ENCODE measurements around the gene CFAP47.

The CFAP47 gene

GRCh38 chrX:36401774-36402173 is 482.2 kb downstream of the CFAP47 start:
- H4K91ac ChIP-seq (ENCODE audit: low read depth, low read length, poor library complexity) = no peak overlapping the region
- no peak overlapping the region for H2BK120ac ChIP-seq (ENCODE audit: low read depth, low read length)
- H3K36me3 ChIP-seq (replicated peaks in 1 of 2; ENCODE audit: control insufficient read depth in 2 of 2, insufficient read depth in 2 of 2, low read length in 2 of 2) = no peaks in the 10 kb centered on the region
- no peak overlapping the region for H3K4me3 ChIP-seq (ENCODE audit: low read length in 2 of 2)
- no peak overlapping the region for H3K27ac ChIP-seq (replicated peaks; ENCODE audit: low read length)
- H3K18ac ChIP-seq (ENCODE audit: low read length) = no peak overlapping the region
- DNase-seq (ENCODE audit: low spot score) = no peak
- no peak overlapping the region for H3K23ac ChIP-seq (ENCODE audit: low read depth, low read length, poor library complexity)
- no peak overlapping the region for H2AFZ ChIP-seq (ENCODE audit: low read length)
- no peaks in the 10 kb centered on the region for H3K79me1 ChIP-seq (ENCODE audit: low read depth, low read length)
- no peak overlapping the region for H3K9ac ChIP-seq (ENCODE audit: low read depth, low read length, poor library complexity)
- no peak overlapping the region for H2AK5ac ChIP-seq (ENCODE audit: low read depth, low read length)
- H3K27me3 ChIP-seq (ENCODE audit: control insufficient read depth in 3 of 3, insufficient read depth in 3 of 3, low read depth in 1 of 3, low read length in 3 of 3) = no peaks in the 10 kb centered on the region
- no peak overlapping the region for H2BK15ac ChIP-seq (ENCODE audit: low read length)
- H2BK5ac ChIP-seq (ENCODE audit: low read length) = no peak overlapping the region
- no peaks in the 10 kb centered on the region for H3K9me3 ChIP-seq (replicated peaks in 1 of 2; ENCODE audit: control insufficient read depth in 2 of 2, insufficient read depth in 1 of 2, low read depth in 1 of 2, low read length in 2 of 2)
- no peaks in the 10 kb centered on the region for H3K4me1 ChIP-seq (ENCODE audit: control insufficient read depth in 2 of 2, insufficient read depth in 1 of 2, low read depth in 1 of 2, low read length in 2 of 2)
- H3K14ac ChIP-seq (ENCODE audit: low read length) = no peak overlapping the region
- H4K8ac ChIP-seq (ENCODE audit: low read depth, low read length) = no peak overlapping the region
- no peak overlapping the region for H3K4ac ChIP-seq (ENCODE audit: low read length)
- H2BK12ac ChIP-seq (ENCODE audit: low read length) = no peak overlapping the region
- no CpG with 5 or more reads among the region's 3 CpGs for WGBS, 2 donors (ENCODE audit: extremely low coverage in 2 of 2, insufficient read length in 2 of 2, insufficient replicate concordance in 1 of 2)
- H3K4me2 ChIP-seq (ENCODE audit: insufficient read depth, low read length, poor library complexity, severe bottlenecking) = no peak overlapping the region

GRCh38 chrX:36407836-36408235 is 488.3 kb downstream of the CFAP47 start:
- Histone ChIP-seq H3K9ac (ENCODE audit: low read depth, low read length, poor library complexity) (no peak overlapping the region), H4K91ac (ENCODE audit: low read depth, low read length, poor library complexity) (no peak overlapping the region), H3K27ac (replicated peaks; ENCODE audit: low read length) (no peak overlapping the region), H2BK120ac (ENCODE audit: low read depth, low read length) (no peak overlapping the region), H2BK15ac (ENCODE audit: low read length) (no peak overlapping the region), H3K79me1 (ENCODE audit: low read depth, low read length) (no peaks in the 10 kb centered on the region), H3K14ac (ENCODE audit: low read length) (no peak overlapping the region), H3K4me2 (ENCODE audit: insufficient read depth, low read length, poor library complexity, severe bottlenecking) (no peak overlapping the region), H2BK12ac (ENCODE audit: low read length) (no peak overlapping the region), H3K36me3 (replicated peaks in 1 of 2; ENCODE audit: control insufficient read depth in 2 of 2, insufficient read depth in 2 of 2, low read length in 2 of 2) (no peaks in the 10 kb centered on the region), H3K4me1 (ENCODE audit: control insufficient read depth in 2 of 2, insufficient read depth in 1 of 2, low read depth in 1 of 2, low read length in 2 of 2) (no peaks in the 10 kb centered on the region), H3K4me3 (ENCODE audit: low read length in 2 of 2) (no peak overlapping the region), H3K23ac (ENCODE audit: low read depth, low read length, poor library complexity) (no peak overlapping the region), H3K4ac (ENCODE audit: low read length) (no peak overlapping the region), H2AFZ (ENCODE audit: low read length) (no peak overlapping the region), H3K27me3 (ENCODE audit: control insufficient read depth in 3 of 3, insufficient read depth in 3 of 3, low read depth in 1 of 3, low read length in 3 of 3) (no peaks in the 10 kb centered on the region), H4K8ac (ENCODE audit: low read depth, low read length) (no peak overlapping the region), H2BK5ac (ENCODE audit: low read length) (no peak overlapping the region), H3K9me3 (replicated peaks in 1 of 2; ENCODE audit: control insufficient read depth in 2 of 2, insufficient read depth in 1 of 2, low read depth in 1 of 2, low read length in 2 of 2) (no peaks in the 10 kb centered on the region), H2AK5ac (ENCODE audit: low read depth, low read length) (no peak overlapping the region), H3K18ac (ENCODE audit: low read length) (no peak overlapping the region)
- no peak for DNase-seq (ENCODE audit: low spot score)
- WGBS, 2 donors (ENCODE audit: extremely low coverage in 2 of 2, insufficient read length in 2 of 2, insufficient replicate concordance in 1 of 2) = no CpG with 5 or more reads among the region's 8 CpGs

- H3K4ac ChIP-seq (ENCODE audit: low read length) = no peak overlapping the region
- H3K4me3 ChIP-seq (ENCODE audit: low read length in 2 of 2) = no peak overlapping the region
- DNase-seq (ENCODE audit: low spot score) = no peak
- no peak overlapping the region for H3K27ac ChIP-seq (replicated peaks; ENCODE audit: low read length)
- H2BK5ac ChIP-seq (ENCODE audit: low read length) = no peak overlapping the region
- H3K9ac ChIP-seq (ENCODE audit: low read depth, low read length, poor library complexity) = no peak overlapping the region
- H3K27me3 ChIP-seq (ENCODE audit: control insufficient read depth in 3 of 3, insufficient read depth in 3 of 3, low read depth in 1 of 3, low read length in 3 of 3) = no peaks in the 10 kb centered on the region
- no peak overlapping the region for H4K91ac ChIP-seq (ENCODE audit: low read depth, low read length, poor library complexity)
- H2AFZ ChIP-seq (ENCODE audit: low read length) = no peak overlapping the region
- H3K4me1 ChIP-seq (ENCODE audit: control insufficient read depth in 2 of 2, insufficient read depth in 1 of 2, low read depth in 1 of 2, low read length in 2 of 2) = no peaks in the 10 kb centered on the region
- H2BK15ac ChIP-seq (ENCODE audit: low read length) = no peak overlapping the region
- no peaks in the 10 kb centered on the region for H3K36me3 ChIP-seq (replicated peaks in 1 of 2; ENCODE audit: control insufficient read depth in 2 of 2, insufficient read depth in 2 of 2, low read length in 2 of 2)
- H2BK12ac ChIP-seq (ENCODE audit: low read length) = no peak overlapping the region
- no peak overlapping the region for H2BK120ac ChIP-seq (ENCODE audit: low read depth, low read length)
- no peak overlapping the region for H3K4me2 ChIP-seq (ENCODE audit: insufficient read depth, low read length, poor library complexity, severe bottlenecking)
- WGBS, 2 donors (ENCODE audit: extremely low coverage in 2 of 2, insufficient read length in 2 of 2, insufficient replicate concordance in 1 of 2) = no CpG with 5 or more reads among the region's 2 CpGs
- no peaks in the 10 kb centered on the region for H3K79me1 ChIP-seq (ENCODE audit: low read depth, low read length)
- H3K9me3 ChIP-seq (replicated peaks in 1 of 2; ENCODE audit: control insufficient read depth in 2 of 2, insufficient read depth in 1 of 2, low read depth in 1 of 2, low read length in 2 of 2) = no peaks in the 10 kb centered on the region
- H3K18ac ChIP-seq (ENCODE audit: low read length) = no peak overlapping the region
- H4K8ac ChIP-seq (ENCODE audit: low read depth, low read length) = no peak overlapping the region
- no peak overlapping the region for H2AK5ac ChIP-seq (ENCODE audit: low read depth, low read length)
- no peak overlapping the region for H3K23ac ChIP-seq (ENCODE audit: low read depth, low read length, poor library complexity)
- no peak overlapping the region for H3K14ac ChIP-seq (ENCODE audit: low read length)
Measured at GRCh38 chrX:36414056-36414455, 494.5 kb downstream of the CFAP47 start.

GRCh38 chrX:36422368-36422767 is 502.8 kb downstream of the CFAP47 start:
- Histone ChIP-seq H2BK5ac (ENCODE audit: low read length) (no peak overlapping the region), H3K18ac (ENCODE audit: low read length) (no peak overlapping the region), H2BK12ac (ENCODE audit: low read length) (no peak overlapping the region), H3K36me3 (replicated peaks in 1 of 2; ENCODE audit: control insufficient read depth in 2 of 2, insufficient read depth in 2 of 2, low read length in 2 of 2) (no peaks in the 10 kb centered on the region), H2BK120ac (ENCODE audit: low read depth, low read length) (no peak overlapping the region), H3K9me3 (replicated peaks in 1 of 2; ENCODE audit: control insufficient read depth in 2 of 2, insufficient read depth in 1 of 2, low read depth in 1 of 2, low read length in 2 of 2) (no peaks in the 10 kb centered on the region), H3K4me1 (ENCODE audit: control insufficient read depth in 2 of 2, insufficient read depth in 1 of 2, low read depth in 1 of 2, low read length in 2 of 2) (no peaks in the 10 kb centered on the region), H4K8ac (ENCODE audit: low read depth, low read length) (no peak overlapping the region), H2AFZ (ENCODE audit: low read length) (no peak overlapping the region), H3K79me1 (ENCODE audit: low read depth, low read length) (no peaks in the 10 kb centered on the region), H2BK15ac (ENCODE audit: low read length) (no peak overlapping the region), H3K4ac (ENCODE audit: low read length) (no peak overlapping the region), H3K9ac (ENCODE audit: low read depth, low read length, poor library complexity) (no peak overlapping the region), H3K14ac (ENCODE audit: low read length) (no peak overlapping the region), H3K4me3 (ENCODE audit: low read length in 2 of 2) (no peak overlapping the region), H4K91ac (ENCODE audit: low read depth, low read length, poor library complexity) (no peak overlapping the region), H3K23ac (ENCODE audit: low read depth, low read length, poor library complexity) (no peak overlapping the region), H3K4me2 (ENCODE audit: insufficient read depth, low read length, poor library complexity, severe bottlenecking) (no peak overlapping the region), H3K27ac (replicated peaks; ENCODE audit: low read length) (no peak overlapping the region), H2AK5ac (ENCODE audit: low read depth, low read length) (no peak overlapping the region), H3K27me3 (ENCODE audit: control insufficient read depth in 3 of 3, insufficient read depth in 3 of 3, low read depth in 1 of 3, low read length in 3 of 3) (no peaks in the 10 kb centered on the region)
- DNase-seq (ENCODE audit: low spot score) = no peak
- WGBS, 2 donors (ENCODE audit: extremely low coverage in 2 of 2, insufficient read length in 2 of 2, insufficient replicate concordance in 1 of 2) = no CpG with 5 or more reads among the region's 1 CpG
